ENCODE results near the gene CCDC110. TPM values are rescaled to one million over a fixed set of nuclear protein-coding genes. Genes with fewer than 3 reads are reported as not detected.

The CCDC110 gene
- polyA plus RNA-seq, 2 of the 4 experiments (the other 2 are of a cell fraction), result 0.06 TPM; not detected in 1

DNA sequence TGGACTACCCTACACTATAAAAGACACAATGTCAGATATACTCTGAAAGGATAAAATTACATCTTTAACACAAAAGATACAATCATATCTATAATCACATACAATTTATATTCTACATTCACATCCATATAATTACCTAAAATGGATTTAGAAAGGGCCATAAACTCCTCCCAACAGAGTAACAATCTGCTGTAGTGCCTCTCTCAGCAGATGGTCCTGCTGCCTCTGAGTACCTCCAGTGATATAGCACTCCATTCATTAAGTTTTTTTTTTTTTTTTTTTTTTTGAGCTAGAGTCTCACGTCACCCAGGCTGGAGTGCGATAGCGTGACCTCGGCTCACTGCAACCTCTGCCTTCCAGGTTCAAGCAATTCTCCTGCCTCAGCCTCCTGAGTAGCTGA lies 67.5 kb downstream of the CCDC110 start:
- no peak for DNase-seq (ENCODE audit: low read depth in 1 of 2, low spot score in 1 of 2)
- POLR2A ChIA-PET, result interaction anchor here (1.4 kb wide), 1 partner anchor 8 kb away, joined by 6 read pairs; the partner anchor contains the start of genes ANKRD37 and LRP2BP
- no peak overlapping the region for H3K4me2 ChIP-seq
- no peaks in the 10 kb centered on the region for H3K9me3 ChIP-seq
- ATAC-seq, result no peak
- 94% methylated on average over 4 of the region's 4 CpGs for WGBS (ENCODE audit: missing lambda C conversion rate)
- no peak for FAIRE-seq
- H3K4me3 ChIP-seq, result no peak overlapping the region
- CTCF ChIA-PET, result interaction anchor here (1.5 kb wide), 1 partner anchor 20 kb away, joined by 3 read pairs; no protein-coding TSS in a partner anchor
- no peak overlapping the region for H3K27ac ChIP-seq
- TF ChIP-seq, protein P1, sequence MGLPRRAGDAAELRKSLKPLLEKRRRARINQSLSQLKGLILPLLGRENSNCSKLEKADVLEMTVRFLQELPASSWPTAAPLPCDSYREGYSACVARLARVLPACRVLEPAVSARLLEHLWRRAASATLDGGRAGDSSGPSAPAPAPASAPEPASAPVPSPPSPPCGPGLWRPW (IDR thresholded peaks at IDR 0.05), result no peak
- TF ChIP-seq HEYL (CRISPR knock-in tag; IDR thresholded peaks at IDR 0.05), result no peak
- no peak for TF ChIP-seq SMC3 (IDR thresholded peaks at IDR 0.05)
- no peak for TF ChIP-seq EHMT2 (IDR thresholded peaks at IDR 0.05; ENCODE audit: low read depth)
- no peak for TF ChIP-seq GATA3 (IDR thresholded peaks at IDR 0.05; ENCODE audit: borderline replicate concordance)
- no peak for TF ChIP-seq HOXB13 (CRISPR knock-in tag; IDR thresholded peaks at IDR 0.05; ENCODE audit: low read depth)
- no peak for TF ChIP-seq TFCP2L1 (CRISPR knock-in tag; IDR thresholded peaks at IDR 0.05)
- no peak for TF ChIP-seq FOXS1 (CRISPR knock-in tag; IDR thresholded peaks at IDR 0.05)
- no peak for TF ChIP-seq ZC3H11A (IDR thresholded peaks at IDR 0.05)
- TF ChIP-seq NFE2L2 (conservative IDR thresholded peaks at IDR 0.05; ENCODE audit: low read length), result no peak
- no peak for TF ChIP-seq CBX8 (IDR thresholded peaks at IDR 0.05)
- TF ChIP-seq ZSCAN20 (CRISPR knock-in tag; IDR thresholded peaks at IDR 0.05), result no peak
- TF ChIP-seq EP300 (IDR thresholded peaks at IDR 0.05), result no peak
- no peak for TF ChIP-seq PHF8 (IDR thresholded peaks at IDR 0.05; ENCODE audit: borderline replicate concordance, low read depth)
- no peak for TF ChIP-seq RCOR1 (IDR thresholded peaks at IDR 0.05; ENCODE audit: low read depth, low read length)
- TF ChIP-seq, protein P2, sequence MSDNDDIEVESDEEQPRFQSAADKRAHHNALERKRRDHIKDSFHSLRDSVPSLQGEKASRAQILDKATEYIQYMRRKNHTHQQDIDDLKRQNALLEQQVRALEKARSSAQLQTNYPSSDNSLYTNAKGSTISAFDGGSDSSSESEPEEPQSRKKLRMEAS (IDR thresholded peaks at IDR 0.05), result no peak
- no peak for TF ChIP-seq CHD2 (IDR thresholded peaks at IDR 0.05; ENCODE audit: low read length, partially characterized antibody)
- H3K4me1 ChIP-seq, result no peaks in the 10 kb centered on the region

DNA sequence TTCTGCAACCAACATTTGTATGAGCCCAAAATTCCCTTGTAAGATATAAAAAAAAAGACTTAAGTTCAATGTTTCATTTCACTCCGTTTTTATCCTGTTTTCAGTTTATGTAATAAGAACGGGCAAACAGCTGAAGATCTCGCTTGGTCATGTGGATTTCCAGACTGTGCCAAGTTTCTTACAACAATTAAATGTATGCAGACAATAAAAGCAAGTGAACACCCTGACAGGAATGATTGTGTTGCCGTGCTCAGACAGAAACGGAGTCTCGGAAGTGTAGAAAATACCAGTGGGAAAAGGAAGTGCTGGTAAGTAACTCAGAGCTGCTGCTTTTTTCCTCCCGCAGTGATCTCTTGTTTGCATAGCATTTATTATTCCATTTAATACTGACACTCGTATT lies 72.1 kb downstream of the CCDC110 start:
- no peak for ATAC-seq
- ChIA-PET CTCF (no interaction called here), POLR2A (no interaction called here)
- Histone ChIP-seq H3K27ac (no peak overlapping the region), H3K9me3 (no peaks in the 10 kb centered on the region), H3K4me3 (no peak overlapping the region), H3K4me2 (no peak overlapping the region), H3K4me1 (no peaks in the 10 kb centered on the region)
- FAIRE-seq, result no peak
- DNase-seq (ENCODE audit: low read depth in 1 of 2, low spot score in 1 of 2), result no peak
- WGBS (ENCODE audit: missing lambda C conversion rate), result 85% methylated on average over 8 of the region's 8 CpGs
- TF ChIP-seq, protein P3, sequence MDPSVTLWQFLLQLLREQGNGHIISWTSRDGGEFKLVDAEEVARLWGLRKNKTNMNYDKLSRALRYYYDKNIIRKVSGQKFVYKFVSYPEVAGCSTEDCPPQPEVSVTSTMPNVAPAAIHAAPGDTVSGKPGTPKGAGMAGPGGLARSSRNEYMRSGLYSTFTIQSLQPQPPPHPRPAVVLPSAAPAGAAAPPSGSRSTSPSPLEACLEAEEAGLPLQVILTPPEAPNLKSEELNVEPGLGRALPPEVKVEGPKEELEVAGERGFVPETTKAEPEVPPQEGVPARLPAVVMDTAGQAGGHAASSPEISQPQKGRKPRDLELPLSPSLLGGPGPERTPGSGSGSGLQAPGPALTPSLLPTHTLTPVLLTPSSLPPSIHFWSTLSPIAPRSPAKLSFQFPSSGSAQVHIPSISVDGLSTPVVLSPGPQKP (IDR thresholded peaks at IDR 0.05; ENCODE audit: low read depth, low read length), result no peak
- TF ChIP-seq JUNB (IDR thresholded peaks at IDR 0.05), result no peak
- TF ChIP-seq ZSCAN20 (CRISPR knock-in tag; IDR thresholded peaks at IDR 0.05), result no peak
- no peak for TF ChIP-seq HOXB5 (CRISPR knock-in tag; IDR thresholded peaks at IDR 0.05)
- TF ChIP-seq CBX8 (IDR thresholded peaks at IDR 0.05), result no peak
- no peak for TF ChIP-seq BHLHE40 (IDR thresholded peaks at IDR 0.05; ENCODE audit: low read depth, low read length)
- no peak for TF ChIP-seq NPAS2 (CRISPR knock-in tag; IDR thresholded peaks at IDR 0.05; ENCODE audit: borderline replicate concordance)
- TF ChIP-seq, protein P4, sequence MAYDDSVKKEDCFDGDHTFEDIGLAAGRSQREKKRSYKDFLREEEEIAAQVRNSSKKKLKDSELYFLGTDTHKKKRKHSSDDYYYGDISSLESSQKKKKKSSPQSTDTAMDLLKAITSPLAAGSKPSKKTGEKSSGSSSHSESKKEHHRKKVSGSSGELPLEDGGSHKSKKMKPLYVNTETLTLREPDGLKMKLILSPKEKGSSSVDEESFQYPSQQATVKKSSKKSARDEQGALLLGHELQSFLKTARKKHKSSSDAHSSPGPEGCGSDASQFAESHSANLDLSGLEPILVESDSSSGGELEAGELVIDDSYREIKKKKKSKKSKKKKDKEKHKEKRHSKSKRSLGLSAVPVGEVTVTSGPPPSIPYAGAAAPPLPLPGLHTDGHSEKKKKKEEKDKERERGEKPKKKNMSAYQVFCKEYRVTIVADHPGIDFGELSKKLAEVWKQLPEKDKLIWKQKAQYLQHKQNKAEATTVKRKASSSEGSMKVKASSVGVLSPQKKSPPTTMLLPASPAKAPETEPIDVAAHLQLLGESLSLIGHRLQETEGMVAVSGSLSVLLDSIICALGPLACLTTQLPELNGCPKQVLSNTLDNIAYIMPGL (CRISPR knock-in tag; IDR thresholded peaks at IDR 0.05; ENCODE audit: borderline replicate concordance), result no peak
- TF ChIP-seq, protein P2 (IDR thresholded peaks at IDR 0.05), result no peak
- no peak for TF ChIP-seq POLR2AphosphoS2 (conservative IDR thresholded peaks at IDR 0.05; ENCODE audit: low read length)
- TF ChIP-seq, protein P5, sequence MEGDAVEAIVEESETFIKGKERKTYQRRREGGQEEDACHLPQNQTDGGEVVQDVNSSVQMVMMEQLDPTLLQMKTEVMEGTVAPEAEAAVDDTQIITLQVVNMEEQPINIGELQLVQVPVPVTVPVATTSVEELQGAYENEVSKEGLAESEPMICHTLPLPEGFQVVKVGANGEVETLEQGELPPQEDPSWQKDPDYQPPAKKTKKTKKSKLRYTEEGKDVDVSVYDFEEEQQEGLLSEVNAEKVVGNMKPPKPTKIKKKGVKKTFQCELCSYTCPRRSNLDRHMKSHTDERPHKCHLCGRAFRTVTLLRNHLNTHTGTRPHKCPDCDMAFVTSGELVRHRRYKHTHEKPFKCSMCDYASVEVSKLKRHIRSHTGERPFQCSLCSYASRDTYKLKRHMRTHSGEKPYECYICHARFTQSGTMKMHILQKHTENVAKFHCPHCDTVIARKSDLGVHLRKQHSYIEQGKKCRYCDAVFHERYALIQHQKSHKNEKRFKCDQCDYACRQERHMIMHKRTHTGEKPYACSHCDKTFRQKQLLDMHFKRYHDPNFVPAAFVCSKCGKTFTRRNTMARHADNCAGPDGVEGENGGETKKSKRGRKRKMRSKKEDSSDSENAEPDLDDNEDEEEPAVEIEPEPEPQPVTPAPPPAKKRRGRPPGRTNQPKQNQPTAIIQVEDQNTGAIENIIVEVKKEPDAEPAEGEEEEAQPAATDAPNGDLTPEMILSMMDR (IDR thresholded peaks at IDR 0.05), result no peak
- TF ChIP-seq RCOR1 (IDR thresholded peaks at IDR 0.05; ENCODE audit: low read depth, low read length), result no peak
- TF ChIP-seq, protein P6, sequence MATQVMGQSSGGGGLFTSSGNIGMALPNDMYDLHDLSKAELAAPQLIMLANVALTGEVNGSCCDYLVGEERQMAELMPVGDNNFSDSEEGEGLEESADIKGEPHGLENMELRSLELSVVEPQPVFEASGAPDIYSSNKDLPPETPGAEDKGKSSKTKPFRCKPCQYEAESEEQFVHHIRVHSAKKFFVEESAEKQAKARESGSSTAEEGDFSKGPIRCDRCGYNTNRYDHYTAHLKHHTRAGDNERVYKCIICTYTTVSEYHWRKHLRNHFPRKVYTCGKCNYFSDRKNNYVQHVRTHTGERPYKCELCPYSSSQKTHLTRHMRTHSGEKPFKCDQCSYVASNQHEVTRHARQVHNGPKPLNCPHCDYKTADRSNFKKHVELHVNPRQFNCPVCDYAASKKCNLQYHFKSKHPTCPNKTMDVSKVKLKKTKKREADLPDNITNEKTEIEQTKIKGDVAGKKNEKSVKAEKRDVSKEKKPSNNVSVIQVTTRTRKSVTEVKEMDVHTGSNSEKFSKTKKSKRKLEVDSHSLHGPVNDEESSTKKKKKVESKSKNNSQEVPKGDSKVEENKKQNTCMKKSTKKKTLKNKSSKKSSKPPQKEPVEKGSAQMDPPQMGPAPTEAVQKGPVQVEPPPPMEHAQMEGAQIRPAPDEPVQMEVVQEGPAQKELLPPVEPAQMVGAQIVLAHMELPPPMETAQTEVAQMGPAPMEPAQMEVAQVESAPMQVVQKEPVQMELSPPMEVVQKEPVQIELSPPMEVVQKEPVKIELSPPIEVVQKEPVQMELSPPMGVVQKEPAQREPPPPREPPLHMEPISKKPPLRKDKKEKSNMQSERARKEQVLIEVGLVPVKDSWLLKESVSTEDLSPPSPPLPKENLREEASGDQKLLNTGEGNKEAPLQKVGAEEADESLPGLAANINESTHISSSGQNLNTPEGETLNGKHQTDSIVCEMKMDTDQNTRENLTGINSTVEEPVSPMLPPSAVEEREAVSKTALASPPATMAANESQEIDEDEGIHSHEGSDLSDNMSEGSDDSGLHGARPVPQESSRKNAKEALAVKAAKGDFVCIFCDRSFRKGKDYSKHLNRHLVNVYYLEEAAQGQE (IDR thresholded peaks at IDR 0.05), result no peak
- TF ChIP-seq HEYL (CRISPR knock-in tag; IDR thresholded peaks at IDR 0.05), result no peak
- TF ChIP-seq, protein P7, sequence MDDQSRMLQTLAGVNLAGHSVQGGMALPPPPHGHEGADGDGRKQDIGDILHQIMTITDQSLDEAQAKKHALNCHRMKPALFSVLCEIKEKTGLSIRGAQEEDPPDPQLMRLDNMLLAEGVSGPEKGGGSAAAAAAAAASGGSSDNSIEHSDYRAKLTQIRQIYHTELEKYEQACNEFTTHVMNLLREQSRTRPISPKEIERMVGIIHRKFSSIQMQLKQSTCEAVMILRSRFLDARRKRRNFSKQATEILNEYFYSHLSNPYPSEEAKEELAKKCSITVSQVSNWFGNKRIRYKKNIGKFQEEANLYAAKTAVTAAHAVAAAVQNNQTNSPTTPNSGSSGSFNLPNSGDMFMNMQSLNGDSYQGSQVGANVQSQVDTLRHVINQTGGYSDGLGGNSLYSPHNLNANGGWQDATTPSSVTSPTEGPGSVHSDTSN (IDR thresholded peaks at IDR 0.05), result no peak
